Kidney (tissue), 14 donors: ENCODE data around the gene NCOA1. TPM values are rescaled to one million over a fixed set of nuclear protein-coding genes. Genes with fewer than 3 reads are reported as not detected.

Experiments used
- DNase-seq, 5 donors: peaks; one replicate each; pipeline ENCODE4 v3.0.0-alpha.2; 2013 to 2020
- FAIRE-seq: peaks from 2 replicates; lab custom pipeline; 2012; peaks lifted over from hg19 to GRCh38; lab: Jason Lieb, UNC
- H3K27ac ChIP-seq, 2 donors: one replicate each; pipeline ENCODE4 v1.7.0; 2013; ENCODE audit warnings: low read depth in 2 of 2, low read length in 2 of 2, inconsistent platforms in 1 of 2
- H3K27me3 ChIP-seq: one replicate; pipeline ENCODE4 v1.7.1; 2013; ENCODE audit warnings: low read length, inconsistent platforms; ENCODE audit not compliant: control insufficient read depth, insufficient read depth
- H3K36me3 ChIP-seq, 3 donors: one replicate each; pipeline versions ENCODE4 v1.7.0 to v1.7.1; 2013; ENCODE audit warnings: low read length in 3 of 3, control low read depth in 1 of 3, inconsistent platforms in 1 of 3; ENCODE audit not compliant: insufficient read depth in 3 of 3, control insufficient read depth in 2 of 3
- H3K4me1 ChIP-seq, 3 donors: one replicate each; pipeline versions ENCODE4 v1.7.0 to v1.7.1; 2013; ENCODE audit warnings: low read length in 3 of 3, inconsistent platforms in 1 of 3, low read depth in 1 of 3; ENCODE audit not compliant: control insufficient read depth in 2 of 3, insufficient read depth in 2 of 3
- H3K4me3 ChIP-seq, 3 donors: one replicate each; pipeline versions ENCODE4 v1.7.0 to v1.8.1; 2013; ENCODE audit warnings: low read length in 3 of 3, control low read depth in 1 of 3, inconsistent platforms in 1 of 3
- H3K9ac ChIP-seq, 3 donors: one replicate each; pipeline versions ENCODE4 v1.7.0 to v1.7.1; 2013; ENCODE audit warnings: low read length in 3 of 3, control low read depth in 1 of 3, inconsistent platforms in 1 of 3
- H3K9me3 ChIP-seq, 3 donors: one replicate each; pipeline versions ENCODE4 v1.7.0 to v1.7.1; 2013; ENCODE audit warnings: low read length in 3 of 3, control low read depth in 1 of 3, inconsistent platforms in 1 of 3; ENCODE audit not compliant: control insufficient read depth in 2 of 3, insufficient read depth in 1 of 3
- CTCF ChIP-seq: IDR thresholded peaks from 3 replicates; pipeline ENCODE4 v1.5.1; 2012; ENCODE audit warnings: mild to moderate bottlenecking, moderate library complexity, borderline replicate concordance; ENCODE audit not compliant: insufficient read depth; ENCODE audit errors: extremely low read depth
- intact Hi-C: fragments of 100-400 bp; cut with DNase I; formaldehyde crosslinking; loops from one replicate; pipeline ENCODE4 v1.11.1; 2022
- polyA plus RNA-seq: library from polyadenylated mRNA; stranded (reverse); fragments of 350-450 nt; fragmentation: Illumina TruSeq; extraction: RNeasy Lipid Tissue Mini Kit (QIAGEN cat#74804); gene quantifications from one replicate; pipeline ENCODE4 v1.2.3, GENCODE V29; 2014; ENCODE audit warnings: low read depth, low replicate concordance; ENCODE audit not compliant: insufficient read depth
- total RNA-seq: library from RNA; stranded (reverse); fragmentation: NEBNext Ultra II Directional; extraction: Animal tissue kit (Norgen Biotek cat#: 25700); gene quantifications from one replicate; pipeline ENCODE4 v1.2.1, GENCODE V29; 2021
- donor health status: control.
- donor health status: control.
- donor health status: control.
- donor health status: control.
- donor health status: control.
- donor health status: DM: yes; HTN: yes; CAD: no.
- donor health status: Normal renal cell carcinoma (clear cell type).

NCOA1 gene
- total and polyA plus RNA-seq, 2 donors from 2014 or later, result 11.6 to 41.5 TPM

DNA sequence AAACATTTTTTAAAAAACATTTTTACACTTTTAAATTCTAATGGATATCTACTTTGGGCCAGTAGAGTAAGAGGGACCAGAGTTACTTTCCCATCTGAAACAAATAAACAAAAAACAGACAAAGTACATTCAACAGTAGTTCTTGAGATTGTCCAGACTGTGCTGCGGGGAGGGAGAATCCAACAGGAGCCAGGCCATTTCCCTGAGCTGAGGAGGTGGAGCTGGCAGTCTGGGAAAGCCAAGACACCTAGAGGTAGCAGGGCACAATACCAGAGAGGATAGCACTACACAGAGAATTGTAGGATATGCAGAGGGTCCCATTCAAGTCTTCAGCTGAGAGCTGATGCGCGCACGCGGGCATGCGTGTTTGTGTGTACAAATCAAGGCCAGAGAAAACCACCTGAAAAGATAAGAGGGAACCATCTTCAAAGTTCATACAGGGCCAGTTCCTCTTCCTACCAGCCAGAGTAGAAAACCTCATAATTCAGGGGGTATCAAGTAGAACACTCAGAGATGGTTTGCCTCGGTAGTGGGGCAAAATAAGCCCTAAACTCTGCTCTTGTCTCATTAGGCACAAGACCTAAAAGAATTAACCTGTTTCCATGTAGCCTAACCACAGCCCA is 258.1 kb downstream of the NCOA1 start:
- H3K36me3 ChIP-seq, result peaks cover 0 to 24% (median 19%) of the 10 kb centered on the region in 3 donors
- DNase-seq, result no peak
- intact Hi-C loops, result no loop called here
- H3K27me3 ChIP-seq, result no peaks in the 10 kb centered on the region
- no peak overlapping the region for H3K4me3 ChIP-seq
- no peaks in the 10 kb centered on the region for H3K4me1 ChIP-seq
- H3K9me3 ChIP-seq, result no peaks in the 10 kb centered on the region
- H3K27ac ChIP-seq, result no peak overlapping the region
- no peak overlapping the region for H3K9ac ChIP-seq
- FAIRE-seq, result no peak
- no peak for TF ChIP-seq CTCF

DNA sequence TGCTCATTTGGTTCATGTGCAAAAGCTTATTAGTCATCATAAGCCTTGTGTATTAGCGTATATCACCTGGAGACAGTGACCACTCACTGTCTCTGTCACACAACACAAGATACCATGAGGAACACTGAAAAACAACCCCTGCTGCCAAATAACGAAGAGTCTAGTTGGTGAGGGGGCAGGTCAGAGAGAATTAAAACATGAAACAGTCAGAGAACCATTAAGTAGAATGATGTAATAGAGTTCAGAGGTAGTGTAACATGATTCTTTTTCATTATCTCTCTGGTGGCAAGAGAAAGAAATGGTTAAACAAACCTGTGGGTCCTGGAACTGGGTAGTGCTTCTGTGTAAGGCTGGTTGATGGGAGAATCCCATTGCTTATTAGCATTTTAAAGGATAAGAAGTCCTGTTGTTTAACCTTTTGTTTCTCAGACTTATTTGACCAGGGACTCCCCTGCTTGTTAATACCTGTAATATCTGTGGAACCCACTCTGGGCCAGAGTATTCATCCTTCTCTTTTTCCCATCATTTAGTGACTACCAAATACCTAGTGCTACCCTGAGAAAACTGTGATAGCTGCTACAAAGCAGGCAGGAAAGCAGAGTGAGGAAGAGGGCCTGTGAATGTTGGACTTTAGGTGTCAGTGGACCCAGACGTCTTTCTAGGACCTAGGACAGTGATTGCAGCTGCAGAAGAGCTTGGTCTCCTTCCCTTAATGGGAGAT is 264.1 kb downstream of the NCOA1 start:
- H3K9me3 ChIP-seq, result no peaks in the 10 kb centered on the region
- peaks cover 0 to 54% (median 26%) of the 10 kb centered on the region in 3 donors for H3K36me3 ChIP-seq
- intact Hi-C loops, result no loop called here
- no peak overlapping the region for H3K27ac ChIP-seq
- H3K4me1 ChIP-seq, result no peaks in the 10 kb centered on the region
- H3K9ac ChIP-seq, result no peak overlapping the region
- TF ChIP-seq CTCF, result no peak
- no peaks in the 10 kb centered on the region for H3K27me3 ChIP-seq
- FAIRE-seq, result no peak
- H3K4me3 ChIP-seq, result no peak overlapping the region
- peak in 3 of 5 donors; percentile 34 to 86 (median 78) for DNase-seq

DNA sequence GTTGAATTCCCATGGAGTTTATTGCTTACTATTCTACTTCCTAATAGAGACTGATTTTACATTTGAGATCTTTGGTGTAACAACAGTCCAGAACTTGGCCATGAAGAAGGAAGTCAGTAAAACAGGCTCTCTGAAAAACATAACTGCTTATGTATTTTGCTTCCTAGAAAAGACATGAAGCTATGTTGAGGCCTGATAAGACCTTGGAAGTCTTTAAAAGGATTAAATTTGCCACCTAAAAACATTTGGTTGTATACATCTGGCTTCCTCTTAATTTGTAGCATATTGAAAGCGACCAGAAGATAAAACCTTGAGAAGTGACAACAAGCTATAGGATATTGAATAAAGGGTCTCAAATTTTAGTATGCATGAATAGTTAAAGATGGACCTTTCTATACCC is 265.7 kb downstream of the NCOA1 start:
- Histone ChIP-seq H3K27me3 (no peaks in the 10 kb centered on the region), H3K9me3 (no peaks in the 10 kb centered on the region), H3K36me3 (peaks cover 0 to 51% (median 26%) of the 10 kb centered on the region in 3 donors), H3K4me1 (no peaks in the 10 kb centered on the region), H3K27ac (no peak overlapping the region), H3K9ac (no peak overlapping the region), H3K4me3 (no peak overlapping the region)
- DNase-seq, result no peak
- intact Hi-C loops, result no loop called here
- FAIRE-seq, result no peak
- TF ChIP-seq CTCF, result no peak
